Stomach (tissue), 9 donors: ENCODE results near the gene CREBBP. TPM values are rescaled to one million over a fixed set of nuclear protein-coding genes. Genes with fewer than 3 reads are reported as not detected.

Source experiments
- DNase-seq, 2 donors: peaks; one replicate each; pipeline versions ENCODE4 v3.0.0 to v3.0.0-alpha.2; 2013 to 2019
- H3K27ac ChIP-seq, 5 donors: fragments of 200-600 bp in 4 of 5; sonication (generic) in 4 of 5; one replicate each; pipeline ENCODE4 v1.5.1; 2013 to 2019; ENCODE audit warnings: mild to moderate bottlenecking in 1 of 5, moderate library complexity in 1 of 5
- H3K27me3 ChIP-seq, 3 donors: fragments of 200-600 bp; sonication (generic); one replicate each; pipeline ENCODE4 v1.5.1; 2017 to 2019; ENCODE audit warnings: mixed run types in 1 of 3
- H3K36me3 ChIP-seq, 4 donors: fragments of 200-600 bp; sonication (generic); 1 replicate in 3 of 4; 2 replicates in 1 of 4; pipeline ENCODE4 v1.5.1; 2016 to 2019
- H3K4me1 ChIP-seq, 4 donors: fragments of 200-600 bp; sonication (generic); one replicate each; pipeline ENCODE4 v1.5.1; 2016 to 2019
- H3K4me3 ChIP-seq, 4 donors: fragments of 200-600 bp; sonication (generic) in 3 of 4; one replicate each; pipeline ENCODE4 v1.5.1; 2016 to 2019; ENCODE audit warnings: mild to moderate bottlenecking in 1 of 4
- H3K9me3 ChIP-seq, 4 donors: fragments of 200-600 bp; sonication (generic); one replicate each; pipeline ENCODE4 v1.5.1; 2016 to 2019
- CTCF ChIP-seq, 7 experiments: fragments of 450-650 bp in 4 of 7; fragments of 200-600 bp in 3 of 7; sonication (generic) in 3 of 7; IDR thresholded peaks; one replicate each; pipeline ENCODE4 v1.5.1; 2016 to 2019; ENCODE audit warnings: antibody characterized with exemption in 7 of 7, control low read depth in 2 of 7, mild to moderate bottlenecking in 1 of 7
- EP300 ChIP-seq: sonication (generic); formaldehyde crosslinking; IDR thresholded peaks from one replicate; pipeline ENCODE4 v1.6.1; 2017; ENCODE audit warnings: antibody characterized with exemption
- POLR2A ChIP-seq, 4 donors: fragments of 450-650 bp; IDR thresholded peaks; one replicate each; pipeline ENCODE4 v1.6.1; 2016; ENCODE audit warnings: antibody characterized with exemption in 4 of 4, control low read depth in 2 of 4, mild to moderate bottlenecking in 1 of 4, moderate library complexity in 1 of 4
- POLR2AphosphoS5 ChIP-seq, 3 donors: sonication (generic); formaldehyde crosslinking; IDR thresholded peaks; one replicate each; pipeline ENCODE4 v1.6.1; 2016; ENCODE audit warnings: antibody characterized with exemption in 3 of 3
- WGBS, 5 donors: extraction: QIAGEN DNeasy Blood & Tissue Kit in 3 of 5; methylation state at CpG; one replicate each; pipeline versions ENCODE4 v1.1.5 to v1.1.7; 2013 to 2018; 5-methylcytosine and 5-hydroxymethylcytosine counted together
- intact Hi-C: fragments of 100-400 bp; cut with DNase I; formaldehyde crosslinking; loops from one replicate; pipeline ENCODE4 v1.15.1; 2023; ENCODE audit warnings: low total_unique reads
- polyA plus RNA-seq, 3 donors: library from polyadenylated mRNA; stranded (reverse); fragments of 200-250 nt; gene quantifications; one replicate each; pipeline ENCODE4 v1.2.3, GENCODE V29; 2013
- total RNA-seq, 5 donors: library from RNA; depleted of rRNA; stranded (reverse); fragments of >200 nt; gene quantifications; one replicate each; pipeline versions ENCODE4 v1.1.0 to v1.2.3, GENCODE V29; 2014 to 2016
- donor health status: healthy with polysubstance abuse.
- donor health status: Bipolar disorder and iron deficiency.
- donor health status: healthy.

The CREBBP gene
- total and polyA plus RNA-seq, 8 donors = 6.7 to 116 (median 75.9) TPM

- Histone ChIP-seq H3K36me3 (peaks cover 89 to 100% (median 100%) of the 10 kb centered on the region in 4 donors), H3K27me3 (no peaks in the 10 kb centered on the region), H3K4me1 (peaks cover 0 to 11% (median 3%) of the 10 kb centered on the region in 4 donors), H3K9me3 (no peaks in the 10 kb centered on the region), H3K27ac (no peak overlapping the region), H3K4me3 (no peak overlapping the region)
- DNase-seq = no peak
- 95 to 98% (median 97%) methylated on average over 12 to 13 of the region's 13 CpGs for WGBS, 5 donors
- TF ChIP-seq EP300 (no peak), POLR2A (IDR thresholded peaks at IDR 0.05) (no peak), POLR2AphosphoS5 (IDR thresholded peaks at IDR 0.05) (no peak)
- intact Hi-C loops = no loop called here
Observed at GRCh38 chr16:3735541-3735940, 145.0 kb downstream of the CREBBP start.

GRCh38 chr16:3734758-3735221 lies 145.7 kb downstream of the CREBBP start:
- Histone ChIP-seq H3K4me3 (no peak overlapping the region), H3K4me1 (peaks cover 0 to 11% (median 3%) of the 10 kb centered on the region in 4 donors), H3K27ac (no peak overlapping the region), H3K36me3 (peaks cover 89 to 100% (median 100%) of the 10 kb centered on the region in 4 donors), H3K27me3 (no peaks in the 10 kb centered on the region), H3K9me3 (no peaks in the 10 kb centered on the region)
- 93 to 98% (median 96%) methylated on average over 23 to 25 of the region's 25 CpGs for WGBS, 5 donors
- no peak for TF ChIP-seq POLR2A (IDR thresholded peaks at IDR 0.05)
- no peak for TF ChIP-seq POLR2AphosphoS5 (IDR thresholded peaks at IDR 0.05)
- TF ChIP-seq EP300 = no peak
- no peak for TF ChIP-seq CTCF (IDR thresholded peaks at IDR 0.05)
- no peak for DNase-seq
- intact Hi-C loops = no loop called here

GRCh38 chr16:3734084-3734757 lies 146.3 kb downstream of the CREBBP start:
- DNase-seq = no peak
- TF ChIP-seq POLR2A (IDR thresholded peaks at IDR 0.05) (no peak), CTCF (IDR thresholded peaks at IDR 0.05) (no peak), POLR2AphosphoS5 (IDR thresholded peaks at IDR 0.05) (no peak), EP300 (no peak)
- intact Hi-C loops = no loop called here
- 97 to 99% (median 98%) methylated on average over 18 to 27 of the region's 27 CpGs for WGBS, 5 donors
- no peak overlapping the region for H3K27ac ChIP-seq
- H3K36me3 ChIP-seq = peaks cover 89 to 100% (median 100%) of the 10 kb centered on the region in 4 donors
- H3K4me3 ChIP-seq = no peak overlapping the region
- H3K27me3 ChIP-seq = no peaks in the 10 kb centered on the region
- H3K9me3 ChIP-seq = no peaks in the 10 kb centered on the region
- H3K4me1 ChIP-seq = peaks cover 0 to 11% (median 3%) of the 10 kb centered on the region in 4 donors

DNA sequence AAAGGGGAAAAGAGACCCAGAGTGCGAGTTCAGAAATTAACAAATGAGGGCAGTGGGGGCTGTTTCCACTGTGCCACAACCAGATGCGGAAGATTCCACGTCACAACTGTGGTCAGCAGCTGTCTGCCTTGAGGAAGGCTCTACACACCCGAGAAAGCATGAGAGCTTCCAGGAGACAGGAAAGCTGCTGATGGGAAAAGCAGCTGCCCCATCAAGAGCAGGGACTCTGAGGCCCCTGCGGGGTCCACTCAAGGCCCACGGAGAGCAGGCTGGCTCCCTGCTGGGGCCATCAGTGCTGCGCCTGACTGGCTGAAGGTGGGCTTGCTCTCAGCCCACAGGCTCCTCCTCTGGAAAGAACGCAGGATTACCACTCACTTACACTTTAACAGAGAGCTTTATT lies 148.3 kb downstream of the CREBBP start:
- TF ChIP-seq POLR2AphosphoS5 (IDR thresholded peaks at IDR 0.05) = no peak
- no peak for TF ChIP-seq CTCF (IDR thresholded peaks at IDR 0.05)
- no peak for TF ChIP-seq EP300
- TF ChIP-seq POLR2A (IDR thresholded peaks at IDR 0.05) = no peak
- H3K4me3 ChIP-seq = no peak overlapping the region
- 87 to 95% (median 92%) methylated on average over 8 of the region's 8 CpGs for WGBS, 5 donors
- no peaks in the 10 kb centered on the region for H3K9me3 ChIP-seq
- DNase-seq = no peak
- no peak overlapping the region for H3K27ac ChIP-seq
- intact Hi-C loops = no loop called here
- H3K27me3 ChIP-seq = no peaks in the 10 kb centered on the region
- peaks cover 89 to 100% (median 100%) of the 10 kb centered on the region in 4 donors for H3K36me3 ChIP-seq
- no peaks in the 10 kb centered on the region for H3K4me1 ChIP-seq
